C4-2B (cell line): ENCODE data around the gene TBL1XR1.
A peak's percentile ranks its signal among the peaks of the same experiment; 100 is the strongest.

Source experiments
- H3K27ac ChIP-seq: fragments of 450-650 bp; 2 replicates; pipeline ENCODE4 v1.5.1; 2017
- CTCF ChIP-seq: fragments of 450-650 bp; conservative IDR thresholded peaks from 2 replicates; pipeline ENCODE4 v1.5.1; 2017; ENCODE audit warnings: mild to moderate bottlenecking
- ZFX ChIP-seq: fragments of 450-650 bp; IDR thresholded peaks from 2 replicates; pipeline ENCODE4 v1.6.1; 2017

TBL1XR1 gene

DNA sequence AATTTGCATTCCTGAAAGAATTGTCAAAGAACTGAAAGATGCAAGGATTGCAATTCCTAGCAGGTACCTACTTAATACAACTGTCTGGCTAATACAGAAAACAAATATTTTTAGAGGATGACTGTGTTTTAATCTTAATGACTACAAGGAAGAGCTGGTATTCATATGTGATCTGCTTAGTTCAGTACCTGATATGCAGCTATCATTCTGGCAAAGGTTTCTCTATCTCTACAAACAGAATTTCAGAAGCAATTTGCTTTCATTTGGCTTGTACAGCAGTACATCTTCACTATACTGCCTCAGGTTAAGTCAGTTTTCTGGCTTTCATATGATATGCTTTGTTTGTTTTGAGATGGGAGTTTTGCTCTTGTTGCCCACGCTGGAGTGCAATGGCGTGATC is 51.3 kb downstream of the TBL1XR1 start:
- TF ChIP-seq ZFX (no peak), CTCF (no peak)
- H3K27ac ChIP-seq, result no peak overlapping the region; the same call in 1 of the 2 replicates

GRCh38 chr3:177145381-177145780 is 51.9 kb downstream of the TBL1XR1 start:
- no peak overlapping the region for H3K27ac ChIP-seq
- no peak for TF ChIP-seq ZFX

- TF ChIP-seq ZFX (no peak), CTCF (no peak; the same call in 1 of the 2 replicates)
- H3K27ac ChIP-seq, result no peak overlapping the region; the same call in 1 of the 2 replicates
These were observed 52.4 kb downstream of the TBL1XR1 start for GRCh38 chr3:177144922-177145321.

DNA sequence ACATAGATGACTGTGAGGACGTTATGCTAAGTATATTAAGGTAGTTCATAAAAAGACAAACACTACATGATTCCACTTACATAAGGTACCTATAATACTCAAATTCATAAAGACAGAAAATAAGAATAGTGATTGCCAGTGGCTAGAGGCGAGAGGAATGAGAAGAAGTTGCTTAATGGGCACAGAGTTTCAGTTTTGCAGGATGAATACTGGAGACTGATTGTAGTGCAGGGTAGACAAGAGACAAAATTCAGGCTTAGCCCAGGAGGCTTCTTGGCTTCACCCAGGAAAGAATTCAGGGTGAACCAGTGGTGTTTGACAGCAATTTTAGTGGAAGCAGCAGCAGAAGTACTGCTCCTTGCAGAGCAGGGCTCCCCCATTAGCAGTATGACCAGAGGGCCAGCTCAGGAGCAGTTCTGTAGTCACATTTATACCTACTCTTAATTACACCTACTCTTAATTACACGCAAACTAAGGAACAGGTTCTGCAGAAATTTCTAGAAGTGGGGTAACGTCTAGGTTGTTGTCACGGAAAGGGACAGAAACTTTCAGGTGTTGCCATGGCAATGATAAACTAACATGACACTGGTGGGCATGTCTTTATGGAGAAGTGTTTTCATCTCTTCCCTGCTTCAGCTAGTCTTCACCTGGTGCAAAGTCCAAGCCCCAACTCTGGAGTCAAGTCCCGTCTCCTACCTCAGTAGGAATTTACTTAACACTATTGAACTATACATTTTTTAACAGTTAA is 55.2 kb downstream of the TBL1XR1 start:
- TF ChIP-seq CTCF, result no peak
- no peak for TF ChIP-seq ZFX
- peak overlapping the region; percentile 39; the same call in 1 of the 2 replicates for H3K27ac ChIP-seq

GRCh38 chr3:177141471-177141870 is 55.8 kb downstream of the TBL1XR1 start:
- TF ChIP-seq CTCF (no peak), ZFX (no peak)
- H3K27ac ChIP-seq, result no peak overlapping the region

DNA sequence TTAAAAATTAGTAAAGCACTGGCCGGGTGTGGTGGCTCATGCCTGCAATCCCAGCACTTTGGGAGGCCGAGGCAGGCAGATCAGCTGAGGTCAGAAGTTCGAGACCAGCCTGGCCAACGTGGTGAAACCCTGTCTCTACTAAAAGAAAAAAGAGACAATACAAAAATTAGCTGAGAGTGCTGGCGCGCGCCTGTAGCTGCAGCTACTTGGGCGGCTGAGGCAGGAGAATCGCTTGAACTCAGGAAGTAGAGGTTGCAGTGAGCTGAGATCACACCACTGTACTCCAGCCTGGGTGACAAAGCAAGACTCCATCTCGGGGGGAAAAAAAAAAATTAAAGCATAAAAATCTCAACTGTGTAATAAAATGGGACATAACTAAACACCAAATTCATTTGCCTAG is 58.1 kb downstream of the TBL1XR1 start:
- H3K27ac ChIP-seq, result peak overlapping the region; percentile 5; the same call in 1 of the 2 replicates

GRCh38 chr3:177137774-177138705 is 59.2 kb downstream of the TBL1XR1 start:
- peak overlapping the region; percentile 20 for H3K27ac ChIP-seq

More at GRCh38 chr3:177137774-177138705, 59.2 kb downstream of the TBL1XR1 start:
- no peak for TF ChIP-seq CTCF
- TF ChIP-seq ZFX, result no peak
